ENCODE results near the gene SMIM15. TPM values are rescaled to one million over a fixed set of nuclear protein-coding genes. Genes with fewer than 3 reads are reported as not detected.

The SMIM15 gene
- total RNA-seq, 1 experiment from 2014 or later, result 83.9 TPM

DNA sequence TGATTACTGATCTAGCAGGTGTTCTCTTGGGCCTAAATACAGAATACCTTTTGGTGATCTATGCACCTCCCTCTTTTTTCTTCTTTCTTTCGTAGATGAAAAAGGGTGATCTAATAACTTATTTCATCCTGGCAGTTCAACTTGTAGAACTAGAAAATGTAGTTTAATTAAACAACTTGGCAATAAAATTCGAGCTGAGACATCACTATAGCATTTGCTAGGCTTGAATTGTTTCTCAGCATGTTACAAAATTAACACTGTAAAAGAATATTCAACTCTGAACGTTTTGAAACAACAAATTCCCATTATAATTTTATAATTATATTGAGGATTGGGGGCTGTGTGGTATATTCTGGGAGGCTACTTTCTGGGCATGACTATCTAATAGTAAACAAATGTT is 19.5 kb downstream of the SMIM15 start:
- intact Hi-C loops (cut with micrococcal nuclease), result no loop called here
- TF ChIP-seq EZH2phosphoT487 (IDR thresholded peaks at IDR 0.05; ENCODE audit: borderline replicate concordance) (no peak), YY1 (IDR thresholded peaks at IDR 0.05; ENCODE audit: extremely low read depth, insufficient replicate concordance, low read depth, low read length) (no peak), ELF1 (IDR thresholded peaks at IDR 0.05; ENCODE audit: borderline replicate concordance, low read depth) (no peak), CBX3 (IDR thresholded peaks at IDR 0.05; ENCODE audit: low read depth) (no peak), SP1 (IDR thresholded peaks at IDR 0.05; ENCODE audit: low read depth) (no peak), SRF (IDR thresholded peaks at IDR 0.05; ENCODE audit: low read depth) (no peak), FOSL1 (IDR thresholded peaks at IDR 0.05; ENCODE audit: low read depth) (no peak), ZNF274 (IDR thresholded peaks at IDR 0.05; ENCODE audit: low read depth, low read length) (no peak), MAX (IDR thresholded peaks at IDR 0.05) (no peak), POLR2AphosphoS5 (IDR thresholded peaks at IDR 0.05; ENCODE audit: low read depth, low read length) (no peak), SIN3A (IDR thresholded peaks at IDR 0.05; ENCODE audit: low read depth) (no peak), JUND (IDR thresholded peaks at IDR 0.05) (no peak), EGR1 (IDR thresholded peaks at IDR 0.05; ENCODE audit: low read depth) (no peak), EZH2 (IDR thresholded peaks at IDR 0.05) (no peak), ZFX (IDR thresholded peaks at IDR 0.05) (no peak), POLR2A (IDR thresholded peaks at IDR 0.05; ENCODE audit: borderline replicate concordance, extremely low read depth, insufficient read depth, insufficient read length) (no peak)
- TF ChIP-seq, protein P1, sequence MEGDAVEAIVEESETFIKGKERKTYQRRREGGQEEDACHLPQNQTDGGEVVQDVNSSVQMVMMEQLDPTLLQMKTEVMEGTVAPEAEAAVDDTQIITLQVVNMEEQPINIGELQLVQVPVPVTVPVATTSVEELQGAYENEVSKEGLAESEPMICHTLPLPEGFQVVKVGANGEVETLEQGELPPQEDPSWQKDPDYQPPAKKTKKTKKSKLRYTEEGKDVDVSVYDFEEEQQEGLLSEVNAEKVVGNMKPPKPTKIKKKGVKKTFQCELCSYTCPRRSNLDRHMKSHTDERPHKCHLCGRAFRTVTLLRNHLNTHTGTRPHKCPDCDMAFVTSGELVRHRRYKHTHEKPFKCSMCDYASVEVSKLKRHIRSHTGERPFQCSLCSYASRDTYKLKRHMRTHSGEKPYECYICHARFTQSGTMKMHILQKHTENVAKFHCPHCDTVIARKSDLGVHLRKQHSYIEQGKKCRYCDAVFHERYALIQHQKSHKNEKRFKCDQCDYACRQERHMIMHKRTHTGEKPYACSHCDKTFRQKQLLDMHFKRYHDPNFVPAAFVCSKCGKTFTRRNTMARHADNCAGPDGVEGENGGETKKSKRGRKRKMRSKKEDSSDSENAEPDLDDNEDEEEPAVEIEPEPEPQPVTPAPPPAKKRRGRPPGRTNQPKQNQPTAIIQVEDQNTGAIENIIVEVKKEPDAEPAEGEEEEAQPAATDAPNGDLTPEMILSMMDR (IDR thresholded peaks at IDR 0.05 in 2 of 3, conservative IDR thresholded peaks at IDR 0.05 in 1 of 3; ENCODE audit: borderline replicate concordance in 1 of 3, insufficient read depth in 1 of 3, low read depth in 2 of 3, low read length in 2 of 3), result no peak
- TF ChIP-seq, protein P2, sequence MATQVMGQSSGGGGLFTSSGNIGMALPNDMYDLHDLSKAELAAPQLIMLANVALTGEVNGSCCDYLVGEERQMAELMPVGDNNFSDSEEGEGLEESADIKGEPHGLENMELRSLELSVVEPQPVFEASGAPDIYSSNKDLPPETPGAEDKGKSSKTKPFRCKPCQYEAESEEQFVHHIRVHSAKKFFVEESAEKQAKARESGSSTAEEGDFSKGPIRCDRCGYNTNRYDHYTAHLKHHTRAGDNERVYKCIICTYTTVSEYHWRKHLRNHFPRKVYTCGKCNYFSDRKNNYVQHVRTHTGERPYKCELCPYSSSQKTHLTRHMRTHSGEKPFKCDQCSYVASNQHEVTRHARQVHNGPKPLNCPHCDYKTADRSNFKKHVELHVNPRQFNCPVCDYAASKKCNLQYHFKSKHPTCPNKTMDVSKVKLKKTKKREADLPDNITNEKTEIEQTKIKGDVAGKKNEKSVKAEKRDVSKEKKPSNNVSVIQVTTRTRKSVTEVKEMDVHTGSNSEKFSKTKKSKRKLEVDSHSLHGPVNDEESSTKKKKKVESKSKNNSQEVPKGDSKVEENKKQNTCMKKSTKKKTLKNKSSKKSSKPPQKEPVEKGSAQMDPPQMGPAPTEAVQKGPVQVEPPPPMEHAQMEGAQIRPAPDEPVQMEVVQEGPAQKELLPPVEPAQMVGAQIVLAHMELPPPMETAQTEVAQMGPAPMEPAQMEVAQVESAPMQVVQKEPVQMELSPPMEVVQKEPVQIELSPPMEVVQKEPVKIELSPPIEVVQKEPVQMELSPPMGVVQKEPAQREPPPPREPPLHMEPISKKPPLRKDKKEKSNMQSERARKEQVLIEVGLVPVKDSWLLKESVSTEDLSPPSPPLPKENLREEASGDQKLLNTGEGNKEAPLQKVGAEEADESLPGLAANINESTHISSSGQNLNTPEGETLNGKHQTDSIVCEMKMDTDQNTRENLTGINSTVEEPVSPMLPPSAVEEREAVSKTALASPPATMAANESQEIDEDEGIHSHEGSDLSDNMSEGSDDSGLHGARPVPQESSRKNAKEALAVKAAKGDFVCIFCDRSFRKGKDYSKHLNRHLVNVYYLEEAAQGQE (IDR thresholded peaks at IDR 0.05; ENCODE audit: low read depth), result no peak
- TF ChIP-seq, protein P3, sequence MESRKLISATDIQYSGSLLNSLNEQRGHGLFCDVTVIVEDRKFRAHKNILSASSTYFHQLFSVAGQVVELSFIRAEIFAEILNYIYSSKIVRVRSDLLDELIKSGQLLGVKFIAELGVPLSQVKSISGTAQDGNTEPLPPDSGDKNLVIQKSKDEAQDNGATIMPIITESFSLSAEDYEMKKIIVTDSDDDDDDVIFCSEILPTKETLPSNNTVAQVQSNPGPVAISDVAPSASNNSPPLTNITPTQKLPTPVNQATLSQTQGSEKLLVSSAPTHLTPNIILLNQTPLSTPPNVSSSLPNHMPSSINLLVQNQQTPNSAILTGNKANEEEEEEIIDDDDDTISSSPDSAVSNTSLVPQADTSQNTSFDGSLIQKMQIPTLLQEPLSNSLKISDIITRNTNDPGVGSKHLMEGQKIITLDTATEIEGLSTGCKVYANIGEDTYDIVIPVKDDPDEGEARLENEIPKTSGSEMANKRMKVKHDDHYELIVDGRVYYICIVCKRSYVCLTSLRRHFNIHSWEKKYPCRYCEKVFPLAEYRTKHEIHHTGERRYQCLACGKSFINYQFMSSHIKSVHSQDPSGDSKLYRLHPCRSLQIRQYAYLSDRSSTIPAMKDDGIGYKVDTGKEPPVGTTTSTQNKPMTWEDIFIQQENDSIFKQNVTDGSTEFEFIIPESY (IDR thresholded peaks at IDR 0.05; ENCODE audit: extremely low read depth, insufficient replicate concordance, low read length), result no peak

More for the DNA sequence above, 19.5 kb downstream of the SMIM15 start:
- H3K9ac ChIP-seq (ENCODE audit: low read length), result no peak overlapping the region
- ChIA-PET CTCF (no interaction called here), RAD21 (ENCODE audit: low non-redundant PET in 1 of 2, low total read pairs in 2 of 2, uncharacterized antibody in 2 of 2, unreplicated experiment in 2 of 2) (no interaction called here), POLR2A (no interaction called here)
- no peak overlapping the region for H3K27ac ChIP-seq (ENCODE audit: low read depth, low read length)
- H2AFZ ChIP-seq (ENCODE audit: low read depth, low read length, poor library complexity, severe bottlenecking), result no peak overlapping the region
- ATAC-seq (no peak), DNase-seq (ENCODE audit: low read depth, low spot score) (no peak)
- no peaks in the 10 kb centered on the region for H3K9me3 ChIP-seq (ENCODE audit: control insufficient read depth in 1 of 2, insufficient read depth in 1 of 2, low read depth in 1 of 2, low read length in 2 of 2)
- no peaks in the 10 kb centered on the region for H3K9me2 ChIP-seq (ENCODE audit: insufficient read depth)
- no peaks in the 10 kb centered on the region for H4K20me1 ChIP-seq (ENCODE audit: insufficient read depth)
- H3K4me2 ChIP-seq (ENCODE audit: low read length), result no peak overlapping the region
- BruUV-seq (replicated peaks), result no TSS peak
- no peaks in the 10 kb centered on the region for H3K36me3 ChIP-seq (ENCODE audit: control insufficient read depth in 1 of 2, insufficient read depth in 2 of 2, low read length in 2 of 2)
- H3K4me3 ChIP-seq (replicated peaks in 1 of 2; ENCODE audit: low read depth in 1 of 2, low read length in 2 of 2), result no peak overlapping the region
- H3K27me3 ChIP-seq (ENCODE audit: insufficient read depth, low read length), result no peaks in the 10 kb centered on the region
- H3K4me1 ChIP-seq (ENCODE audit: control insufficient read depth in 1 of 2, insufficient read depth in 2 of 2, low read length in 2 of 2), result no peaks in the 10 kb centered on the region
- no peaks in the 10 kb centered on the region for H3K79me2 ChIP-seq (ENCODE audit: insufficient read depth, low read length)

All from HCT116 (cell line).